ENCODE measurements around the gene SYNGAP1.

The SYNGAP1 gene

DNA sequence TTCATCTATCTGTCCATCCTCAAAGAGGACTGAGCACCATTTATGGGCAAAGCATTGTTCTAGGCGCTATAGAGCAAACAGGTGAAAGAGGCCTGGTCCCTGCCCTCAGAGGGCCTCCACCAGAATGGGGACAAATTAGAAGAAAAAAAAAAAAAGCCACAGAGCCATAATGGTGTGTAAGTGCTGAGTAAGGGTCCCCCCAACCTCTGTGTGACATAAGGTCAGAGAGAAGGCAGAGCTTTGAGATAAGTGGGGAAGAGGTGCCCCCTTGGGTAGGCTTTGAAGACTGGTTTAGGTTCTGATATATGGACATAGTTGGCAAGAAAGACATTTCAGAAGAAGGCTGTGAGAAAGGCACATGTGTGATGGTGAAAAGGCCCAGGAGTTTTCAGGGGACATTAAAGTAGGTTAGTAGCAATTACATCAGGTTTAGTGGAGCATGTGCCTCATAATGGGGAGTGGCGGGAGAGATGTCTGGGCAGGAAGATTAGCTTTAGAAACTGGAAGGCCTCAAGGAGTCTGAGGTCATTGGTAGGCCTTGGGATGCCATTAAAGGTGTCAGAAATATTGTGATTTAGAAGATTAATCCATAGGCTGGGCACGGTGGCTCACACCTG lies 19.2 kb downstream of the SYNGAP1 start:
- DNase-seq (ENCODE audit: low read depth in 2 of 2) = no peak

DNA sequence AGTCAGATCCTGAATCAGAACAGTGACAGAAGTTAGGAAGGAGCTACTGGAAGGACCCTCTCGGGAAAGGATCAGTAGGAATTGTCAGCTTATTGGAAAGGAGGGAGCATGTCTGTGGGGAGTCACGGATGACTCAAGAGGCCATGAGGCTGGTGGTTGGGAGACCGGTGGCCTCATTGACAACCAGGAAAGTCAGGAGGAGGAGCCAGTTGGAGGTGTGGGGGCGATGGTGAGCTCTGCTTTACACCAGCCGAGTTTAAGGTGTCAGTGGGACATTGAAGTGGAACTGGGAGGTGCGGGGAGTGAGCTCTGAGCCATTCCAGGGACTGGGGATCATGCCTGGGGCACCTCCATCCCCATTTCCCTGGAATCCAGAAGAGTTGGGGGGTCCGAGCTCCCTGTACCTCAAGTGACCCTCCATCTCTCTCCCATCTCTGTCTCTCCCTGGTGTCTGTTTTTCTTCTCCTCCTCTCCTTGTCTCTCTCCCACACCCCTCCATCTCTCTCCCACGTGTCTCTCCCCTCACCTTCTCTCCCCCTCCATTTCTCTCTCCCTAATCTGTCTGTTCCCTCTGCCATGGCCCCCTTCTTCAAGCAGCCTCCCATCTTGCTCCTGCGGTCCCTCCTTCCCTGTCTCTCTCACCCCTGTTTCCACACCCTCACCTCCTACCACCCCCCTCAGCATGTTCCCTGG lies 20.2 kb downstream of the SYNGAP1 start:
- no peak for DNase-seq (ENCODE audit: low read depth in 2 of 2)

- DNase-seq (ENCODE audit: low read depth in 2 of 2) = no peak
Observed at GRCh38 chr6:33440649-33441309, 20.9 kb downstream of the SYNGAP1 start.

DNA sequence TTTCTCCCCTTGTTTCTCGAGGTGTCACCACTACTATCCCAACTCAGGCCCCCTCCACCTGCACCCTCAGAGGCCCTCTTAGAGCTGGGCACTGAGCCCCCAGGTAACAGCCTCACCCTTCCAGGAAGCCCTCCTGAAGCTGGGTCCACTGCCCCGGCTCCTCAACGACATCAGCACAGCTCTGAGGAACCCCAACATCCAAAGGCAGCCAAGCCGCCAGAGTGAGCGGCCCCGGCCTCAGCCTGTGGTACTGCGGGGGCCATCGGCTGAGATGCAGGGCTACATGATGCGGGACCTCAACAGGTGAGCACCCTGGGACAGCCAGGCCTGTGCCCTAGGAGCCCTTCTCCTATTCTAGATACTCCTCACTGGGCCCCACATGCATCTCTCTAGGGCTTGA lies 21.6 kb downstream of the SYNGAP1 start:
- no peak for DNase-seq (ENCODE audit: low read depth in 2 of 2)

DNA sequence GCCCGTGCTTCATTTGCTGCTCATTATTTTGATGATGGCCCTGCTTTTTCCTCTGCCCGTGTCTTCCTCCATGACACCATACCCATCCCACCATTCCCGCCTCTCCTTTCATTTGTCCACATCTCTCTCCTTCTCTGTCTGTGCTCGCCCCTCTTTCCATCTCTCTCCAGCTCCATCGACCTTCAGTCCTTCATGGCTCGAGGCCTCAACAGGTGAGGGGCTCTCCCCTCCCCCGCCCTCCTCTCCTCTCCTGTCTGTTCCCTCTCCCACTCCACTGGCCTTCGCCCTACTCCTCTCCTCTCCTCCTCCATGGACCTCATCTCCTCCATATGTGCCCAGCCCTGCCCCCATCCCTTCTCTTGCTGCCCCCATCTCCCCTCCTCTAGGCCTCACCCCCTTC lies 22.4 kb downstream of the SYNGAP1 start:
- DNase-seq (ENCODE audit: low read depth in 2 of 2) = no peak

DNA sequence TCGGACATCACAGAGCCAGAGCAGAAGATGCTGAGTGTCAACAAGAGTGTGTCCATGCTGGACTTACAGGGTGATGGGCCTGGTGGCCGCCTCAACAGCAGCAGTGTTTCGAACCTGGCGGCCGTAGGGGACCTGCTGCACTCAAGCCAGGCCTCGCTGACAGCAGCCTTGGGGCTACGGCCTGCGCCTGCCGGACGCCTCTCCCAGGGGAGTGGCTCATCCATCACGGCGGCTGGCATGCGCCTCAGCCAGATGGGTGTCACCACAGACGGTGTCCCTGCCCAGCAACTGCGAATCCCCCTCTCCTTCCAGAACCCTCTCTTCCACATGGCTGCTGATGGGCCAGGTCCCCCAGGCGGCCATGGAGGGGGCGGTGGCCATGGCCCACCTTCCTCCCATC lies 23.2 kb downstream of the SYNGAP1 start:
- DNase-seq (ENCODE audit: low read depth in 2 of 2) = no peak

DNA sequence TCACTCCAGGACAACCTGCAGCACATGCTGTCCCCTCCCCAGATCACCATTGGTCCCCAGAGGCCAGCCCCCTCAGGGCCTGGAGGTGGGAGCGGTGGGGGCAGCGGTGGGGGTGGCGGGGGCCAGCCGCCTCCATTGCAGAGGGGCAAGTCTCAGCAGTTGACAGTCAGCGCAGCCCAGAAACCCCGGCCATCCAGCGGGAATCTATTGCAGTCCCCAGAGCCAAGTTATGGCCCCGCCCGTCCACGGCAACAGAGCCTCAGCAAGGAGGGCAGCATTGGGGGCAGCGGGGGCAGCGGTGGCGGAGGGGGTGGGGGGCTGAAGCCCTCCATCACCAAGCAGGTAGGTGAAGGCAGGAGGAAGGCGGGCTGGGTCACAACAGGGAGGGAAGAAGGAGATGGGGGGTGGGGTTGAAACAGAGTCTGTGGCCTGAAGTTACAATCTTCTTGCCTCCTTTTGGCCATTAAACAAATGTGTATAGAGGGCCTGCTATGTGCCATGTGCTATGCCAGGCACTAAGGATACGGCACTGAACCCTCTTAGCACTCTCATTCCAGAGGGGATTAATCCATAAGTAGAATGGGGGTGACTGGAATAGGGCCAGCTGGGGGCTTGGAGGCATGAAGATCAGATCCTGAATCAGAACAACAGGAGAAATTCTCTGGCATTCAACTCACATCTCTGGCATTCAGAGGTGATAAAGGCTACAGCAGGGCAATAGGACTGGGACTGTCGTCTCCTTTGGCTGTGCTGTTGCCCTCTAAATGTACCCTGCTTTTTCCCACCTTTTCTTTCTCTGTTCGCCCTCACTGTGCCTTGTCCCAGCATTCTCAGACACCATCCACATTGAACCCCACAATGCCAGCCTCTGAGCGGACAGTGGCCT lies 24.0 kb downstream of the SYNGAP1 start:
- DNase-seq (ENCODE audit: low read depth in 2 of 2) = no peak

- no peak for DNase-seq (ENCODE audit: low read depth in 2 of 2)
Observed at GRCh38 chr6:33445119-33445603, 25.3 kb downstream of the SYNGAP1 start.

GRCh38 chr6:33446356-33446755 lies 26.5 kb downstream of the SYNGAP1 start:
- no peak for DNase-seq (ENCODE audit: low read depth in 2 of 2)

- DNase-seq (ENCODE audit: low read depth in 2 of 2) = no peak
Observed at GRCh38 chr6:33450434-33450833, 30.6 kb downstream of the SYNGAP1 start.

GRCh38 chr6:33451606-33452005 lies 31.7 kb downstream of the SYNGAP1 start:
- DNase-seq (ENCODE audit: low read depth in 2 of 2) = no peak

DNA sequence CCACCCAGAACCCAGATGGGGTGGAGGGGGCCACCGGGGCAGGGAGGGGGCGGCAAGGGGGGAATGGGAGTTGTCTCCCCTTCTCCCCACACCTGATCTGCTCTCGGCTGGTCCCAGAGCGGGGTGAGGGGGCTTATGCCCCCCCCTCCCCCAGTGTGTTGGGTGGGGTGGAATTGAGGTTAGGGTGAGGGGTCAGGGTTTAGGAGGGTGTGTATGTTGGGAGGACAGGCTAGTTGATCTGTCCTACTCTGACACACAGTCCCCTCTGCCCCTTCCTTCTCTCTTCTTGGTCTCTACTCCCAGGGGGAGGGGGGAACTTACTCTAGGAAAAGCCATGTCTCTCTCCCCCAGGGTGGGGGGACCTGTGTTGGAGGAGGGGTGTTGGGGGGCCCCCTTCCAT lies 32.6 kb downstream of the SYNGAP1 start:
- DNase-seq (ENCODE audit: low read depth in 2 of 2) = no peak

DNA sequence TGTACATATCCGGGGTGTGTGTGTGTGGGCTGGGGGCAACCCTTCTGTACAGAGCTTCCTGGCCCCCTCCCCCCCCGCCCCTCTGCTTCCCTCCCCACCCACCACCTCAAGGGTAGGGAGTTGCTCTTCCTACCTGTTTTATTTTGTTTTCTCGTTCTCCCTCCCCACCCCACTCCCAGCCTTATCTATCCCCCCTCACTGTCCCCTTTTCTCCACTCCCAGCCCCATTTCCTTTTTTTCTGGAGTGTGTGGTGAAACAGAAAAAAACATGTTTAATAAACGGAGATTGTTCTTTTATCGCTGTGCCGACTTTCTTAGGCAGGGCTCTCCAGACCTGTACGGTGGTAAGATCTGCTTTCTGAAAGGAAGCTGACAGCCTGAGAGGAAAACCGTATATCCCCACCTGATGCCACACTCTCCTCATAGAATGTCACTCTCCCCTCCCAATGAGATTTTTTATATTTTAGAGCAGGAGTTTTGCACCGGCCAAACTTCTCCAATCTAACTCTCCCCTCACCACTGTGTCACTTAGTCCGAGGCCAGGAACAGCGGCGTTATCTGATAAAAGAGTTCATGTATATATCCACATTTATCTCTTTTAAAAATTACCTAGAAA lies 33.6 kb downstream of the SYNGAP1 start:
- DNase-seq (ENCODE audit: low read depth in 2 of 2) = no peak

DNA sequence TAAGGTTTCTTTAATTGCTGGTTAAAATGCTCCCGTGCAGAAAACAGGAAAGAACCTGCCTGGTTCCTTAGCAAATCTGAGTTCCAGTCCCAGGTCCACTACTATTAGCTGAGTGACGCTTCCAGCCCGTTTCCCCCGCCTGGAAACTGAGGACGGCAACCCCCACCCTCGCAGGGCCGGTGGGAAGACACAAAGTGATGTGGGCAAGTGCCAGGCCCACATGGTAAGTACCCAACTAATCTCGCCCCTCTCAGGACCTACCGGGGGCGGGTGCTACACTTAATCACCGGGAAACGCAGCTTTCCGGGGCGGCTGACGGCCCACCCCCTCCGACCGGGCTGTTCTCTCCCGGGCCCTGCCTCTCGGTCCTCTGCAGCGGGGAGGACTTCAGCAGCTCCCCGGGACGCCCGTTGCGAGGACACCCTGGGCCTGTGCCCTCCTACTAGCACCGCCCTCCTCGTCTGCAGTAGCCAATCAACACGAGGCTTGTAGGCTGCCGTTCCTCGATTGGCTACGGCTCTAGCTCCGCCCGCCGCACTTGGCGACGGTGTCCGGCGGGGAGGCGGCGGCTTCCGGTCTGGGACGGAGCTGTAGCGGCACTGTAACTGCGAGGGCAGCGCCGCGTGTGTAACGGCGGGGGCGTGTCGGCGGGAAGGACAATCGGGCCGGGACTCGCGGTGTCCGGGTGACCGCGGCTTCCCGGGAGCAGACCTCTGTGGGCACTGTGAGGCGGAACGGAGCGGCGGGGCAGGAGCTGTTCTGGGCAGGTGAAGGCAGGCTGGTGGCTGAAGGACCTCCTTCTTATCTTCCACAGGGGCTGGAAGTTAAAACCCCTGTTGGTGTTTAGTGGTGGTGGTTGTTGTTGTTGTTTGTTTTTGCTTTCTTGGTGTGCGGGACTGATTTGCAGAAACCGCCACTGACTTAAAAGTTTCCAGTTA lies 34.4 kb downstream of the SYNGAP1 start, which contains the start of gene ZBTB9:
TSS of gene ZBTB9 (plus strand) at position 568 of the 938 bp plus-strand sequence. CDS start 525 bp downstream, outside the sequence.
- peak; percentile 84 to 90 for DNase-seq (ENCODE audit: low read depth in 2 of 2)

DNA sequence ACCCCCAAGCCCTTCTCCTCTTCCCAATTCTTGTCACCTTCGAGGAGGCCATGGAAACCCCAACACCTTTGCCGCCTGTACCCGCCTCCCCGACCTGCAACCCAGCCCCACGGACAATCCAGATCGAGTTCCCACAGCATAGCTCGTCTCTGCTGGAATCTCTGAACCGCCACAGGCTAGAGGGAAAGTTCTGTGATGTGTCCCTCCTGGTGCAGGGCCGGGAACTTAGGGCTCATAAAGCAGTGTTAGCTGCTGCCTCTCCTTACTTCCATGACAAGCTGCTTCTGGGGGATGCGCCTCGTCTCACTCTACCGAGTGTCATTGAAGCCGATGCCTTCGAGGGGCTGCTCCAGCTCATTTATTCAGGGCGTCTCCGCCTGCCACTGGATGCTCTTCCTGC lies 35.2 kb downstream of the SYNGAP1 start:
- DNase-seq (ENCODE audit: low read depth in 2 of 2) = no peak

- DNase-seq (ENCODE audit: low read depth in 2 of 2) = no peak
Observed at GRCh38 chr6:33456156-33456555, 36.3 kb downstream of the SYNGAP1 start.

DNA sequence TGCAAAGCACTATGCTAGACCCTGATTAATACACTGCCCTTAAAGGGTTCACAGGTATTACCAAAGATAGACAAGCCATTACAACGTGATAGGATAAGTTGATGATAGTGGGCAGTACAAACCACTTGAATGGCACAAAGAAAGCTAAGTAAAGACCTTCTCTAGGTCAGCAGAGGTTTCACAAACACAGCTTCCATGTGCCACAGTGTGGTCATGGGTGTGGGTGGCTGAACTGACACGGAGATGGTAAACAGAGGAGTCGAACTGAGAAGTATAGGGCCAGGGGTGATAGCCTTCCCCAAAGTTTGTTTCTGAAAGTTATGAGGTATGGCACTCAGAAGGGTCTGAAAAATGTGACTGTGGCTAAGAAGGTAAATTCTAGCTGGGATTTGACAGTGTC lies 38.8 kb downstream of the SYNGAP1 start:
- no peak for DNase-seq (ENCODE audit: low read depth in 2 of 2)

DNA sequence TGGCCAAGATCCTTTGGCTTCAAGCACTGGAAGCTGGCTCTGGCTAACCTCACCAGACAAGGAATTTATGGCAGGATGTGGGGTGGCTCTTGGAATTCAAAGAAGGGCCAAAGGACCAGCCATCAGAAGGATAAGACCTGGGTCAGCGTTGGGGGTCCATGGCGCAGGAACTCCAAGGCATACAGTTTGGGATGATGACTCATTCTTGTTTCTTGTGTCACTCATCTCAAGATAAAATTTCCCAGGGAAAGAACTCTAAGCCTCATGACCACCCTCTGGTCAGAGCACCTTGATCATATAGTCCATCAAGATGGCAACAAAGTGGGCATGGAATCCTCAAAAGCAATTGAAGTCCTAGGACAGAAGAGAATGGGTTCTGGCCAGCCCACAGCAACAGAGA lies 39.4 kb downstream of the SYNGAP1 start:
- DNase-seq (ENCODE audit: low read depth in 2 of 2) = no peak

DNA sequence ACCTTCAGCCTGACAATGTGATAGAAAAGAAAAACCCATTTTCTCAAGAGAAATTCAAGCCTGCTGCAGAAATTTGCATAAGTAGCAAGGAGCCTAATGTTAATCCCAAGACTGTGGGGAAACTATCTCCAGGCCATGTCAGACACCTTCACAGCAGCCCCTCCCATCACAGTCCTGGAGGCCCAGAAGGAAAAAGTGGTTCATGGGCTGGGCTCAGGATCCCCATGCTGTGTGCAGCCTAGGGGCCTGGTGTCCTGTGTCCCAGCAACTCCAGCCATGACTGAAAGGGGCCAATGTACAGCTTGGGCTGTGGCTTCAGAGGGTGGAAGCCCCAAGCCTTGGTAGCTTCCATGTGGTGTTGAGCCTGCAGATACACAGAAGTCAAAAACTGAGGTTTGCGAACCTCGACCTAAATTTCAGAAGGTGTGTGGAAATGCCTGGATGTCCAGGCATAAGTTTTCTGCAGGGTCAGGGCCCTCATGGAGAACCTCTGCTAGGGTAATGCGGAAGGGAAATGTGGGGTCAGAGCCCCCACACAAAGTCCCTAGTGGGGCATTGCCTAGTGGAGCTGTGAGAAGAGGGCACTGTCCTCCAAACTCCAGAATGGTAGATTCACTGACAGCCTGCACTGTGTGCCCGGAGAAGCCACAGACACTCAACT lies 46.3 kb downstream of the SYNGAP1 start:
- no peak for DNase-seq (ENCODE audit: low read depth in 2 of 2)

DNA sequence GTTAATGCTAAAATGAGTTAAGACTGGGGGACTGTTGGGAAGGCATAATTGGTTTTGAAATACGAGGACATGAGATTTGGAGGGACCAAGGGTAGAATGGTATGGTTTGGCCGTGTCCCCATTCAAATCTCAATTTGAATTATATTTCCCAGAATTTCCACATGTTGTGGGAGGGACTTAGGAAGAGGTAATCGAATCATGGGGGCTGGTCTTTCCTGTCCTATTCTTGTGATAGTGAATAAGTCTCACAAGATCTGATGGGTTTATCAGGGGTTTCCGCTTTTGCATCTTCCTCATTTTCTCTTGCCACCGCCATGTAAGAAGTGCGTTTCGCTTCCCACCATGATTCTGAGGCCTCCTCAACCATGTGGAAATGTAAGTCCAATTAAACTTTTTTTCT lies 47.2 kb downstream of the SYNGAP1 start:
- DNase-seq (ENCODE audit: low read depth in 2 of 2) = no peak

Data from activated CD8-positive, alpha-beta memory T cell treated with anti-CD3 and anti-CD28 coated beads for 4 hours (primary cell).